K562 (cell line): ENCODE data around the gene SLC37A4. TPM values are rescaled to one million over a fixed set of nuclear protein-coding genes. Genes with fewer than 3 reads are reported as not detected.

Source experiments
- BRF1 ChIP-seq: IDR thresholded peaks from 3 replicates; pipeline ENCODE4 v1.6.1; 2011; ENCODE audit warnings: borderline replicate concordance, mild to moderate bottlenecking; ENCODE audit not compliant: insufficient read length; ENCODE audit errors: extremely low read depth
- CBX3 ChIP-seq, 2 experiments: IDR thresholded peaks; 1 replicate in 1 of 2; 2 replicates in 1 of 2; pipeline ENCODE4 v1.6.1; 2012; ENCODE audit warnings: inconsistent platforms in 2 of 2, low read length in 2 of 2, borderline replicate concordance in 1 of 2, control low read depth in 1 of 2
- CSDE1 ChIP-seq, 2 experiments: fragments of 450-650 bp; IDR thresholded peaks; 2 replicates each; pipeline ENCODE4 v1.6.1; 2016; ENCODE audit warnings: mild to moderate bottlenecking in 1 of 2
- HMBOX1 ChIP-seq: sonication (generic); IDR thresholded peaks from 2 replicates; pipeline ENCODE4 v1.6.1; 2016
- KLF10 ChIP-seq: fragments of 250-450 bp; sonication (Bioruptor Pico); IDR thresholded peaks from 2 replicates; pipeline ENCODE4 v1.6.1; 2021; ENCODE audit warnings: matching md5 sums
- MXD1 ChIP-seq: fragments of 250-450 bp; sonication (Bioruptor Pico); IDR thresholded peaks from 2 replicates; pipeline ENCODE4 v1.8.0; 2021; ENCODE audit warnings: borderline replicate concordance, mild to moderate bottlenecking, moderate library complexity; ENCODE audit not compliant: poor library complexity, severe bottlenecking
- NFXL1 ChIP-seq: fragments of 450-650 bp; formaldehyde crosslinking; IDR thresholded peaks from 2 replicates; pipeline ENCODE4 v1.4.0; 2021; ENCODE audit warnings: mild to moderate bottlenecking
- NFYB ChIP-seq: IDR thresholded peaks from 2 replicates; pipeline ENCODE4 v1.6.1; 2011; ENCODE audit warnings: mild to moderate bottlenecking, moderate library complexity; ENCODE audit not compliant: insufficient read length; ENCODE audit errors: extremely low read depth
- NR2C1 ChIP-seq, 2 experiments: fragments of 450-650 bp; IDR thresholded peaks; 2 replicates each; pipeline ENCODE4 v1.6.1; 2017; ENCODE audit warnings: mild to moderate bottlenecking in 2 of 2, antibody characterized with exemption in 1 of 2, inconsistent platforms in 1 of 2, missing compliant biosample characterization in 1 of 2, missing genetic modification characterization in 1 of 2
- POLR3G ChIP-seq: IDR thresholded peaks from 2 replicates; pipeline ENCODE4 v1.6.1; 2011; ENCODE audit not compliant: insufficient read length, insufficient replicate concordance; ENCODE audit errors: extremely low read depth
- POU5F1 ChIP-seq: fragments of 150-350 bp; IDR thresholded peaks from 2 replicates; pipeline ENCODE4 v1.6.1; 2014; ENCODE audit warnings: borderline replicate concordance, low read length, low read depth, mild to moderate bottlenecking; ENCODE audit not compliant: partially characterized antibody
- SAFB ChIP-seq: fragments of 200-400 bp; formaldehyde crosslinking; IDR thresholded peaks from 2 replicates; pipeline ENCODE4 v1.6.1; 2017; ENCODE audit warnings: low read depth, low read length, borderline replicate concordance
- TCF3 ChIP-seq: sonication (generic); formaldehyde crosslinking; IDR thresholded peaks from 2 replicates; pipeline ENCODE4 v1.4.0; 2020; ENCODE audit warnings: mild to moderate bottlenecking, missing genetic modification reagents
- TCF7L2 ChIP-seq: fragments of 150-350 bp; IDR thresholded peaks from 2 replicates; pipeline ENCODE4 v1.6.1; 2016; ENCODE audit warnings: low read depth, mild to moderate bottlenecking, low read length, moderate library complexity
- ZBTB7A ChIP-seq: IDR thresholded peaks from 2 replicates; pipeline ENCODE4 v1.6.1; 2011; ENCODE audit warnings: low read depth, mild to moderate bottlenecking, low read length, moderate library complexity, borderline replicate concordance; ENCODE audit not compliant: control insufficient read depth
- ZNF165 ChIP-seq: fragments of 250-450 bp; sonication (Bioruptor Pico); IDR thresholded peaks from 2 replicates; pipeline ENCODE4 v1.4.0; 2020; ENCODE audit warnings: borderline replicate concordance
- ZNF444 ChIP-seq: fragments of 250-450 bp; sonication (Bioruptor Pico); IDR thresholded peaks from 2 replicates; pipeline ENCODE4 v1.4.0; 2020; ENCODE audit warnings: mild to moderate bottlenecking, moderate library complexity
- ZNF609 ChIP-seq: sonication (generic); formaldehyde crosslinking; IDR thresholded peaks from 2 replicates; pipeline ENCODE4 v1.8.1; 2023; ENCODE audit warnings: missing genetic modification reagents, mild to moderate bottlenecking, borderline replicate concordance
- ZNF766 ChIP-seq: fragments of 200-800 bp; sonication (Bioruptor generic); conservative IDR thresholded peaks from 2 replicates; pipeline ENCODE4 v1.6.1; 2016; ENCODE audit warnings: missing genetic modification characterization, missing compliant biosample characterization
- ZZZ3 ChIP-seq: fragments of 450-650 bp; IDR thresholded peaks from 2 replicates; pipeline ENCODE4 v1.6.1; 2016; ENCODE audit warnings: antibody characterized with exemption, mild to moderate bottlenecking, moderate library complexity
- polyA plus RNA-seq, 8 experiments: library from polyadenylated mRNA; depleted of rRNA in 4 of 8; stranded (reverse) in 5 of 8; unstranded in 3 of 8; fragments of >200 nt; fragmentation: Nextera tagmentation in 2 of 8; fragmentation: Illumina TruSeq in 1 of 8; extraction: Ambion mirVana in 2 of 8; extraction: Trizol in 1 of 8; gene quantifications; 2 replicates each; pipeline versions ENCODE4 v1.2.1 to v1.2.3, GENCODE V29; 2011 to 2014; ENCODE audit warnings: inconsistent platforms in 1 of 8, missing spikeins in 1 of 8
- total RNA-seq, 7 experiments: library from RNA; depleted of rRNA in 6 of 7; stranded (reverse); fragments of >200 nt in 6 of 7; fragmentation: Illumina TruSeq in 2 of 7; extraction: Trizol in 2 of 7; gene quantifications; 2 replicates each; pipeline versions ENCODE4 v1.2.1 to v1.2.3, GENCODE V29; 2011 to 2021; ENCODE audit warnings: low replicate concordance in 1 of 7

The SLC37A4 gene
- total and polyA plus RNA-seq, 9 of the 15 experiments (the other 6 are each of a cell fraction or from before 2014, with no cell fraction given) = 24.7 to 73.9 (median 40.7) TPM

- TF ChIP-seq ZBTB7A (peak; percentile 47; the same call in 1 of the 2 replicates), MXD1 (CRISPR knock-in tag) (no peak), ZNF444 (CRISPR knock-in tag) (no peak), NR2C1 (IDR thresholded peaks at IDR 0.05) (peak; percentile 99), NR2C1 (tag; IDR thresholded peaks at IDR 0.05) (peak; percentile 99), POU5F1 (no peak), TCF3 (CRISPR knock-in tag) (no peak; the same call in 1 of the 2 replicates), KLF10 (CRISPR knock-in tag) (no peak), ZNF165 (CRISPR knock-in tag) (0 out of 2 replicates have a peak, but pooled peaks have one; percentile 35), NFXL1 (0 out of 2 replicates have a peak, but pooled peaks have one; percentile 69), CSDE1 (IDR thresholded peaks at IDR 0.05) (no peak), TCF7L2 (no peak), POLR3G (no peak), ZNF609 (CRISPR knock-in tag) (no peak), HMBOX1 (no peak), BRF1 (no peak), NFYB (no peak), ZZZ3 (no peak), ZNF766 (no peak), CBX3 (IDR thresholded peaks at IDR 0.05; ENCODE audit: borderline replicate concordance in 1 of 2, low read length in 2 of 2) (no peak), SAFB (no peak)
These were observed 32.9 kb downstream of the SLC37A4 start, which contains the start of gene CENATAC (continued) for GRCh38 chr11:118997627-118998387.
